H9 (cell line): Measurements from ENCODE around the gene PLXNA1. TPM values are rescaled to one million over a fixed set of nuclear protein-coding genes. Genes with fewer than 3 reads are reported as not detected.

Experiments used
- DNase-seq: peaks from one replicate; pipeline ENCODE4 v3.0.0-alpha.2; 2017
- H2AFZ ChIP-seq: one replicate; pipeline ENCODE4 v1.6.1; 2013; ENCODE audit warnings: mild to moderate bottlenecking, low read length, control low read depth, moderate library complexity
- H2AK5ac ChIP-seq: 2 replicates; pipeline ENCODE4 v1.6.1; 2013; ENCODE audit warnings: low read length, control low read depth, mixed read lengths; ENCODE audit not compliant: insufficient read length
- H2BK120ac ChIP-seq: one replicate; pipeline ENCODE4 v1.6.1; 2013; ENCODE audit warnings: low read depth, mild to moderate bottlenecking, low read length, control low read depth, inconsistent platforms; ENCODE audit not compliant: poor library complexity, severe bottlenecking
- H2BK12ac ChIP-seq: 2 replicates; pipeline ENCODE4 v1.6.1; 2013; ENCODE audit warnings: low read length, control low read depth, mixed read lengths, low read depth; ENCODE audit not compliant: insufficient read length
- H2BK15ac ChIP-seq: 2 replicates; pipeline ENCODE4 v1.6.1; 2013; ENCODE audit warnings: low read depth, low read length, control low read depth
- H2BK20ac ChIP-seq: one replicate; pipeline ENCODE4 v1.6.1; 2013; ENCODE audit warnings: low read depth, mild to moderate bottlenecking, low read length, control low read depth, inconsistent platforms; ENCODE audit not compliant: poor library complexity, severe bottlenecking
- H2BK5ac ChIP-seq: 2 replicates; pipeline ENCODE4 v1.6.1; 2013; ENCODE audit warnings: low read length, control low read depth, mixed read lengths; ENCODE audit not compliant: insufficient read length
- H3K14ac ChIP-seq: 2 replicates; pipeline ENCODE4 v1.6.1; 2013; ENCODE audit warnings: low read length, control low read depth; ENCODE audit not compliant: insufficient read depth
- H3K18ac ChIP-seq: 2 replicates; pipeline ENCODE4 v1.6.1; 2013; ENCODE audit warnings: low read depth, mild to moderate bottlenecking, mixed read lengths, low read length, control low read depth; ENCODE audit not compliant: insufficient read length
- H3K23ac ChIP-seq: 2 replicates; pipeline ENCODE4 v1.6.1; 2013; ENCODE audit warnings: low read length, control low read depth, mixed read lengths, low read depth; ENCODE audit not compliant: insufficient read length
- H3K23me2 ChIP-seq: 2 replicates; pipeline ENCODE4 v1.6.1; 2013; ENCODE audit warnings: low read depth, mild to moderate bottlenecking, mixed read lengths, low read length, control low read depth; ENCODE audit not compliant: insufficient read length, poor library complexity, severe bottlenecking
- H3K27ac ChIP-seq: 2 replicates; pipeline ENCODE4 v1.5.1; 2013; ENCODE audit warnings: low read length, control low read depth, mixed read lengths, low read depth; ENCODE audit not compliant: insufficient read length
- H3K27me3 ChIP-seq: 2 replicates; pipeline ENCODE4 v1.6.1; 2013; ENCODE audit warnings: low read length, control low read depth, inconsistent platforms; ENCODE audit not compliant: insufficient read depth
- H3K4ac ChIP-seq: 2 replicates; pipeline ENCODE4 v1.6.1; 2013; ENCODE audit warnings: low read depth, mild to moderate bottlenecking, control low read depth, inconsistent platforms, low read length, moderate library complexity
- H3K4me1 ChIP-seq: 2 replicates; pipeline ENCODE4 v1.6.1; 2013; ENCODE audit warnings: low read length, control low read depth, inconsistent platforms; ENCODE audit not compliant: insufficient read depth
- H3K4me2 ChIP-seq: 2 replicates; pipeline ENCODE4 v1.6.1; 2013; ENCODE audit warnings: low read length, control low read depth, mixed read lengths; ENCODE audit not compliant: insufficient read length, insufficient read depth
- H3K56ac ChIP-seq: 2 replicates; pipeline ENCODE4 v1.6.1; 2013; ENCODE audit warnings: low read depth, mild to moderate bottlenecking, mixed read lengths, low read length, control low read depth; ENCODE audit not compliant: insufficient read length
- H3K79me1 ChIP-seq: 2 replicates; pipeline ENCODE4 v1.6.1; 2013; ENCODE audit warnings: low read depth, mild to moderate bottlenecking, moderate library complexity, low read length, control low read depth, inconsistent platforms; ENCODE audit not compliant: insufficient read depth, poor library complexity, severe bottlenecking
- H3K79me2 ChIP-seq: 2 replicates; pipeline ENCODE4 v1.6.1; 2013; ENCODE audit warnings: low read length, control low read depth, inconsistent platforms; ENCODE audit not compliant: insufficient read depth
- H3K9ac ChIP-seq: 2 replicates; pipeline ENCODE4 v1.6.1; 2013; ENCODE audit warnings: low read length, control low read depth, mixed read lengths; ENCODE audit not compliant: insufficient read length; ENCODE audit errors: extremely low read depth
- H3K9me3 ChIP-seq: one replicate; pipeline ENCODE4 v1.6.1; 2013; ENCODE audit warnings: low read depth, low read length, inconsistent platforms; ENCODE audit not compliant: control insufficient read depth
- H3T11ph ChIP-seq: one replicate; pipeline ENCODE4 v1.6.1; 2013; ENCODE audit warnings: mild to moderate bottlenecking, low read length, control low read depth, inconsistent platforms
- H4K20me1 ChIP-seq: one replicate; pipeline ENCODE4 v1.6.1; 2013; ENCODE audit not compliant: control insufficient read depth, insufficient read length, insufficient read depth
- H4K5ac ChIP-seq: 2 replicates; pipeline ENCODE4 v1.6.1; 2013; ENCODE audit warnings: low read depth, mild to moderate bottlenecking, mixed read lengths, low read length, control low read depth; ENCODE audit not compliant: insufficient read length
- H4K8ac ChIP-seq: replicated peaks from 2 replicates; pipeline ENCODE4 v1.6.1; 2013; ENCODE audit warnings: low read length, control low read depth, mixed read lengths, low read depth; ENCODE audit not compliant: insufficient read length
- H4K91ac ChIP-seq: 2 replicates; pipeline ENCODE4 v1.6.1; 2013; ENCODE audit warnings: low read depth, mild to moderate bottlenecking, moderate library complexity, mixed read lengths, low read length, control low read depth; ENCODE audit not compliant: insufficient read length
- H3K27ac Mint-ChIP-seq, 3 experiments: 2 replicates in 2 of 3; 3 replicates in 1 of 3; pipeline ENCODE4 v1.8.0; 2020 to 2021; ENCODE audit warnings: mixed read lengths in 3 of 3, mild to moderate bottlenecking in 1 of 3, moderate library complexity in 1 of 3
- H3K27me3 Mint-ChIP-seq: 2 replicates; pipeline ENCODE4 v1.8.0; 2021; ENCODE audit warnings: low read depth, mild to moderate bottlenecking, moderate library complexity, mixed read lengths
- H3K36me3 Mint-ChIP-seq, 3 experiments: 2 replicates in 2 of 3; 3 replicates in 1 of 3; pipeline ENCODE4 v1.8.0; 2020 to 2021; ENCODE audit warnings: low read depth in 3 of 3, mixed read lengths in 3 of 3; ENCODE audit not compliant: insufficient read depth in 1 of 3
- H3K4me1 Mint-ChIP-seq, 2 experiments: 2 replicates each; pipeline ENCODE4 v1.8.0; 2020; ENCODE audit warnings: mixed read lengths in 2 of 2
- H3K4me3 Mint-ChIP-seq, 2 experiments: 2 replicates in 1 of 2; 3 replicates in 1 of 2; pipeline ENCODE4 v1.8.0; 2020 to 2021; ENCODE audit warnings: mild to moderate bottlenecking in 2 of 2, mixed read lengths in 2 of 2, moderate library complexity in 1 of 2
- H3K9me3 Mint-ChIP-seq, 2 experiments: 2 replicates in 1 of 2; 3 replicates in 1 of 2; pipeline ENCODE4 v1.8.0; 2020; ENCODE audit warnings: mild to moderate bottlenecking in 2 of 2, mixed read lengths in 2 of 2, moderate library complexity in 1 of 2
- WGBS: extraction: QIAGEN DNeasy Blood & Tissue Kit; methylation state at CpG from one replicate; pipeline ENCODE4 v1.1.7; 2013; ENCODE audit warnings: missing lambda C conversion rate, low lambda C conversion rate, mixed read lengths; ENCODE audit not compliant: insufficient read length; ENCODE audit errors: extremely low coverage; 5-methylcytosine and 5-hydroxymethylcytosine counted together
- total RNA-seq: library from RNA; stranded (reverse); gene quantifications from 2 replicates; pipeline ENCODE4 v1.2.1, GENCODE V29; 2021
- TF ChIP-seq, protein P1 (sequence below): fragments of 200-600 bp; sonication (generic); conservative IDR thresholded peaks from 3 replicates; pipeline ENCODE4 v1.8.0; 2021; ENCODE audit warnings: antibody characterized with exemption, mild to moderate bottlenecking

PLXNA1 gene
- total RNA-seq, 1 experiment from 2014 or later: 42.1 TPM

- Histone ChIP-seq H3K27ac (no peak overlapping the region), H3T11ph (no peak overlapping the region), H2AK5ac (no peak overlapping the region), H3K18ac (no peak overlapping the region), H3K9me3 (no peaks in the 10 kb centered on the region), H4K5ac (no peak overlapping the region), H3K14ac (no peak overlapping the region), H2BK15ac (no peak overlapping the region), H4K91ac (no peak overlapping the region), H3K4me1 (no peaks in the 10 kb centered on the region), H2BK20ac (no peak overlapping the region), H4K8ac (no peak overlapping the region), H3K4me2 (no peak overlapping the region), H3K79me1 (no peaks in the 10 kb centered on the region), H2BK12ac (no peak overlapping the region), H4K20me1 (no peaks in the 10 kb centered on the region), H3K23ac (no peak overlapping the region), H3K4ac (no peak overlapping the region), H3K27me3 (no peaks in the 10 kb centered on the region), H2BK120ac (no peak overlapping the region), H3K9ac (no peak overlapping the region), H3K56ac (no peak overlapping the region), H2BK5ac (no peak overlapping the region), H2AFZ (no peak overlapping the region), H3K79me2 (peaks cover 4% of the 10 kb centered on the region; the same call in 1 of the 2 replicates), H3K23me2 (no peaks in the 10 kb centered on the region)
- H3K27me3 Mint-ChIP-seq: no peaks in the 10 kb centered on the region
- peaks cover 4 to 19% (median 17%) of the 10 kb centered on the region in 3 experiments; a peak in 6 of 7 replicates for H3K36me3 Mint-ChIP-seq
- no CpG with 5 or more reads among the region's 5 CpGs for WGBS
- no peak for DNase-seq
- no peaks in the 10 kb centered on the region for H3K9me3 Mint-ChIP-seq
- peak overlapping the region; percentile 44 to 91 (median 60); a peak in 3 of 7 replicates for H3K27ac Mint-ChIP-seq
- peaks cover 5 to 11% of the 10 kb centered on the region in 2 experiments for H3K4me1 Mint-ChIP-seq
- no peak overlapping the region for H3K4me3 Mint-ChIP-seq
- TF ChIP-seq, protein P1, sequence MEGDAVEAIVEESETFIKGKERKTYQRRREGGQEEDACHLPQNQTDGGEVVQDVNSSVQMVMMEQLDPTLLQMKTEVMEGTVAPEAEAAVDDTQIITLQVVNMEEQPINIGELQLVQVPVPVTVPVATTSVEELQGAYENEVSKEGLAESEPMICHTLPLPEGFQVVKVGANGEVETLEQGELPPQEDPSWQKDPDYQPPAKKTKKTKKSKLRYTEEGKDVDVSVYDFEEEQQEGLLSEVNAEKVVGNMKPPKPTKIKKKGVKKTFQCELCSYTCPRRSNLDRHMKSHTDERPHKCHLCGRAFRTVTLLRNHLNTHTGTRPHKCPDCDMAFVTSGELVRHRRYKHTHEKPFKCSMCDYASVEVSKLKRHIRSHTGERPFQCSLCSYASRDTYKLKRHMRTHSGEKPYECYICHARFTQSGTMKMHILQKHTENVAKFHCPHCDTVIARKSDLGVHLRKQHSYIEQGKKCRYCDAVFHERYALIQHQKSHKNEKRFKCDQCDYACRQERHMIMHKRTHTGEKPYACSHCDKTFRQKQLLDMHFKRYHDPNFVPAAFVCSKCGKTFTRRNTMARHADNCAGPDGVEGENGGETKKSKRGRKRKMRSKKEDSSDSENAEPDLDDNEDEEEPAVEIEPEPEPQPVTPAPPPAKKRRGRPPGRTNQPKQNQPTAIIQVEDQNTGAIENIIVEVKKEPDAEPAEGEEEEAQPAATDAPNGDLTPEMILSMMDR: no peak
Measured at GRCh38 chr3:126990890-126991289, 8.0 kb downstream of the PLXNA1 start.
